Measurements from ENCODE around the gene FANCC. TPM values are rescaled to one million over a fixed set of nuclear protein-coding genes. Genes with fewer than 3 reads are reported as not detected.

FANCC gene
- total RNA-seq, 1 experiment from 2014 or later = 14.5 TPM

GRCh38 chr9:95201206-95201605, 116.3 kb downstream of the FANCC start:
- BruUV-seq (replicated peaks) = no TSS peak
- no peak overlapping the region for H3K27ac Mint-ChIP-seq (ENCODE audit: unreplicated experiment)
- no peaks in the 10 kb centered on the region for H3K27me3 Mint-ChIP-seq (ENCODE audit: unreplicated experiment)
- intact Hi-C loops (cut with micrococcal nuclease; ENCODE audit: unreplicated experiment) = no loop called here
- no peaks in the 10 kb centered on the region for H3K9me3 Mint-ChIP-seq (ENCODE audit: low read depth, unreplicated experiment)
- H3K36me3 Mint-ChIP-seq (ENCODE audit: insufficient read depth, unreplicated experiment) = no peaks in the 10 kb centered on the region
- H3K4me1 Mint-ChIP-seq (ENCODE audit: low read depth, unreplicated experiment) = no peaks in the 10 kb centered on the region
- CTCF ChIA-PET = no interaction called here
- TF ChIP-seq, protein P1, sequence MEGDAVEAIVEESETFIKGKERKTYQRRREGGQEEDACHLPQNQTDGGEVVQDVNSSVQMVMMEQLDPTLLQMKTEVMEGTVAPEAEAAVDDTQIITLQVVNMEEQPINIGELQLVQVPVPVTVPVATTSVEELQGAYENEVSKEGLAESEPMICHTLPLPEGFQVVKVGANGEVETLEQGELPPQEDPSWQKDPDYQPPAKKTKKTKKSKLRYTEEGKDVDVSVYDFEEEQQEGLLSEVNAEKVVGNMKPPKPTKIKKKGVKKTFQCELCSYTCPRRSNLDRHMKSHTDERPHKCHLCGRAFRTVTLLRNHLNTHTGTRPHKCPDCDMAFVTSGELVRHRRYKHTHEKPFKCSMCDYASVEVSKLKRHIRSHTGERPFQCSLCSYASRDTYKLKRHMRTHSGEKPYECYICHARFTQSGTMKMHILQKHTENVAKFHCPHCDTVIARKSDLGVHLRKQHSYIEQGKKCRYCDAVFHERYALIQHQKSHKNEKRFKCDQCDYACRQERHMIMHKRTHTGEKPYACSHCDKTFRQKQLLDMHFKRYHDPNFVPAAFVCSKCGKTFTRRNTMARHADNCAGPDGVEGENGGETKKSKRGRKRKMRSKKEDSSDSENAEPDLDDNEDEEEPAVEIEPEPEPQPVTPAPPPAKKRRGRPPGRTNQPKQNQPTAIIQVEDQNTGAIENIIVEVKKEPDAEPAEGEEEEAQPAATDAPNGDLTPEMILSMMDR (IDR thresholded peaks at IDR 0.05; ENCODE audit: unreplicated experiment) = no peak
- DNase-seq = no peak
- no peak overlapping the region for H3K4me3 Mint-ChIP-seq (ENCODE audit: low read depth, unreplicated experiment)

GRCh38 chr9:95197692-95198271, 119.7 kb downstream of the FANCC start:
- H3K4me1 Mint-ChIP-seq (ENCODE audit: low read depth, unreplicated experiment) = no peaks in the 10 kb centered on the region
- intact Hi-C loops (cut with micrococcal nuclease; ENCODE audit: unreplicated experiment) = no loop called here
- DNase-seq = no peak
- CTCF ChIA-PET = no interaction called here
- H3K27me3 Mint-ChIP-seq (ENCODE audit: unreplicated experiment) = no peaks in the 10 kb centered on the region
- no peak overlapping the region for H3K27ac Mint-ChIP-seq (ENCODE audit: unreplicated experiment)
- TF ChIP-seq, protein P1 (IDR thresholded peaks at IDR 0.05; ENCODE audit: unreplicated experiment) = no peak
- peaks cover 4% of the 10 kb centered on the region for H3K9me3 Mint-ChIP-seq (ENCODE audit: low read depth, unreplicated experiment)
- H3K36me3 Mint-ChIP-seq (ENCODE audit: insufficient read depth, unreplicated experiment) = no peaks in the 10 kb centered on the region
- H3K4me3 Mint-ChIP-seq (ENCODE audit: low read depth, unreplicated experiment) = no peak overlapping the region
- no TSS peak for BruUV-seq (replicated peaks)

- intact Hi-C loops (cut with micrococcal nuclease; ENCODE audit: unreplicated experiment) = no loop called here
Observed at GRCh38 chr9:95193480-95193879, 124.0 kb downstream of the FANCC start.

DNA sequence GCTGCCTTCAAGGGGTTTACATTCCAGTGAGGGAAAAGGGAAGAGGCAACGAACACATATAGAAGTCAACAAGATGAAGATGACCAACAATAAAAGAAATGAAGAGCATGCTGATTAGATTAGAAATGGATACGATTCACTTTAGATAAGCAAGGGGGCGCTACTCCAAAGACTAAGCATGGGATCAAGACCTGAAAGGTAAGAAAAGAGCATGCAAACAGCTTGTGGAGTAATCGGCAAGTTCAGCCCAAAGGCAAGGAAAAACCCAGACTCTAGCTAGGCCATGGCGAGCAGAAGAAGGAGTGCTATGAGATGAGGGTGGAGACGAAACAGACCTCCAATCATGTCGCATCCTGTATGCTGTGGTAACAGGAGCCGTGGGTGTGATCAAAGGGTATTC, 124.4 kb downstream of the FANCC start:
- Mint-ChIP-seq H3K4me3 (ENCODE audit: low read depth, unreplicated experiment) (no peak overlapping the region), H3K4me1 (ENCODE audit: low read depth, unreplicated experiment) (no peaks in the 10 kb centered on the region), H3K36me3 (ENCODE audit: insufficient read depth, unreplicated experiment) (no peaks in the 10 kb centered on the region), H3K27ac (ENCODE audit: unreplicated experiment) (no peak overlapping the region), H3K27me3 (ENCODE audit: unreplicated experiment) (no peaks in the 10 kb centered on the region), H3K9me3 (ENCODE audit: low read depth, unreplicated experiment) (peaks cover 4% of the 10 kb centered on the region)
- TF ChIP-seq, protein P1 (IDR thresholded peaks at IDR 0.05; ENCODE audit: unreplicated experiment) = no peak
- CTCF ChIA-PET = no interaction called here
- no peak for DNase-seq
- no TSS peak for BruUV-seq (replicated peaks)
- intact Hi-C loops (cut with micrococcal nuclease; ENCODE audit: unreplicated experiment) = no loop called here

More at GRCh38 chr9:95193480-95193879, 124.0 kb downstream of the FANCC start:
- peaks cover 4% of the 10 kb centered on the region for H3K9me3 Mint-ChIP-seq (ENCODE audit: low read depth, unreplicated experiment)
- CTCF ChIA-PET = no interaction called here
- DNase-seq = no peak
- TF ChIP-seq, protein P1 (IDR thresholded peaks at IDR 0.05; ENCODE audit: unreplicated experiment) = no peak
- no peaks in the 10 kb centered on the region for H3K36me3 Mint-ChIP-seq (ENCODE audit: insufficient read depth, unreplicated experiment)
- no peak overlapping the region for H3K4me3 Mint-ChIP-seq (ENCODE audit: low read depth, unreplicated experiment)
- no peak overlapping the region for H3K27ac Mint-ChIP-seq (ENCODE audit: unreplicated experiment)
- H3K27me3 Mint-ChIP-seq (ENCODE audit: unreplicated experiment) = no peaks in the 10 kb centered on the region
- no TSS peak for BruUV-seq (replicated peaks)
- no peaks in the 10 kb centered on the region for H3K4me1 Mint-ChIP-seq (ENCODE audit: low read depth, unreplicated experiment)
